Fibroblast of skin of abdomen (primary cell): ENCODE data around the gene NDUFA6. TPM values are rescaled to one million over a fixed set of nuclear protein-coding genes. Genes with fewer than 3 reads are reported as not detected.
A peak's percentile ranks its signal among the peaks of the same experiment; 100 is the strongest.
"Not testable (repeated sequence)": the region's sequence is repeated elsewhere in the genome, so short reads cannot be mapped to it uniquely, and the experiment has no call there.

Experiments
- DNase-seq: peaks from one replicate; pipeline ENCODE4 v3.0.0-alpha.2; 2013
- polyA plus RNA-seq, 2 experiments: library from polyadenylated mRNA; unstranded; fragments of 120-200 nt; gene quantifications; one replicate each; pipeline ENCODE4 v1.2.1, GENCODE V29; 2013; ENCODE audit not compliant: insufficient read length in 2 of 2

The NDUFA6 gene
- polyA plus RNA-seq (2013, experiment 1 of 2; ENCODE audit: insufficient read length) = 78.4 TPM
- polyA plus RNA-seq (2013, experiment 2 of 2; ENCODE audit: insufficient read length) = 82.1 TPM

DNA sequence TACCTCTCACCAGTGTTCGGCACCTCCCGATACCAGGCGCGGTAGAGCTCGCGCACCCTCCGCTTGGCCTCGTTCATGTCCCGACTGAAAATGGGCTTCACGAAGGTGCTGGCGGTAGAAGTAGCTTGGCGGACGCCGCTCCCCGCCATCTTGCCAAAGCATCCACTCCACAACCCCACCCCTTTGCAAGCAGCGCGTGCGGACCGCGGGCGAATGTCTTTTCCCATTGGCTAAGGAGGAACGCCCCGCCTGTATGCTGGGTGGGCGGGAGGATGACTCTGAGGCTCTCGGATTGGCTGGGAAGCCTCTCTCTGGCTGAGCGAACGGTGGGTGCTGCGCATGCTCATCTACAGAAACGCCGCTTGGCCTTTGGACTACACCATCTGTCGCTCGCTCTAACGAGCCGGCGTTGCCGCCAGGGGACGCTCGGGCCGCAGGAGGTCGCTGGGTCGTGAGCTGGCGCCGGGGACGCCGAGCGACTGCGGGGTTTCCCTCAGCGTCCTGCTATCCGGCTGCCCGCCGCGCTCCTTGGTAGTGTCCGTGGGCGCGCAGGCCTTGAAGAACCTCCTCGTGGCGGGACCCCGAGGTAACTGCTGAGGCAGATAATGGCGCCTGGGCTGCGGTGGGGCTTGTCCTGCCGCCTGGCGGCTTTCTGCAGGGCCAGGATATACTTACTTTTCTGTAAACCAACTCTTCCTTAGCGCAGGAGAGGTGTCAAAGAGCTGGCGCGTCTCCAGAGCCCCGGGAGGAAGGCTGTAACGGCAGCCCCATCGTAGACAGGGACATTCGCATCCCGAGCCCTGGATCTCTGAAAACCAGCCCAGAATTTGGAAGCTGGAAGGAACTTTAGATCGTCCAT, at the start of gene NDUFA6:
Gene NDUFA6 (minus strand): TSS at position 177 of the 859 bp plus-strand sequence. CDS start 28 bp downstream, at position 149.
- DNase-seq = peak; percentile 99

DNA sequence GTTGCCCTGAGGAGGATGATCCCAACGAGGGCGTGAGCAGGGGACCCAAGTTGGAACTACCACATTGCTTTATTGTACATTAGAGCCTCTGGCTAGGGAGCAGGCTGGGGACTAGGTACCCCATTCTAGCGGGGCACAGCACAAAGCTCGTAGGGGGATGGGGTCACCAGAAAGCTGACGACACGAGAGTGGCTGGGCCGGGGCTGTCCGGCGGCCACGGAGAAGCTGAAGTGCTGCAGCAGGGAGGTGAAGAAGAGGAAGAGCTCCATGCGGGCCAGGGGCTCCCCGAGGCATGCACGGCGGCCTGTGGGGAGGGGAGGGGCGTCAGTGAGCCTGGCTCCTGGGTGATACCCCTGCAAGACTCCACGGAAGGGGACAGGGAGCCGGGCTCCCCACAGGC, 49.6 kb upstream of the NDUFA6 start:
- DNase-seq = not testable (repeated sequence)

- DNase-seq = not testable (repeated sequence)
These were observed 48.9 kb upstream of the NDUFA6 start for GRCh38 chr22:42139508-42139907.

GRCh38 chr22:42138972-42139371, 48.4 kb upstream of the NDUFA6 start:
- DNase-seq = no peak

GRCh38 chr22:42138122-42138770, 47.7 kb upstream of the NDUFA6 start:
- no peak for DNase-seq

DNA sequence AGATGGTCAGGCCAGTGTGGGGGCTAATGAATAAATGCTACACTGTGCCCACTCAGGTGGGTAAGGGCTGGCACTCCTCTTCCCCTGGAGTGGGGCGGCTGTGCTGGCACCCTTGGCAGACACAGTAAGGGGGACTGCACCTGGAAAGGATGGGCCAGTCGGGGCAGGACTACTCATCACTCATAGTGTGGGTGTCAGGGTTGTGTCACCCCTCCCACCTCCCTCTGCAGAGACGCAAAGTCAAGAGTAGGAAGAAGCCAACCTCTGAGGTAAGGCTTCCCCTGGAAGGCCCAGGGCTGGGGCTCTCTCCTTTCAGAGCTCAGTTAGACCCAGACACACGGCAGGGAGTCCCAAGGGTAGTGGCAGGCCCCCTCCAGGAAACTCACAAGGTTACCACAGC, 45.1 kb upstream of the NDUFA6 start:
- not testable (repeated sequence) for DNase-seq

- no peak for DNase-seq
These were observed 43.8 kb upstream of the NDUFA6 start for GRCh38 chr22:42134100-42135020.

GRCh38 chr22:42132457-42132856, 41.9 kb upstream of the NDUFA6 start:
- no peak for DNase-seq

DNA sequence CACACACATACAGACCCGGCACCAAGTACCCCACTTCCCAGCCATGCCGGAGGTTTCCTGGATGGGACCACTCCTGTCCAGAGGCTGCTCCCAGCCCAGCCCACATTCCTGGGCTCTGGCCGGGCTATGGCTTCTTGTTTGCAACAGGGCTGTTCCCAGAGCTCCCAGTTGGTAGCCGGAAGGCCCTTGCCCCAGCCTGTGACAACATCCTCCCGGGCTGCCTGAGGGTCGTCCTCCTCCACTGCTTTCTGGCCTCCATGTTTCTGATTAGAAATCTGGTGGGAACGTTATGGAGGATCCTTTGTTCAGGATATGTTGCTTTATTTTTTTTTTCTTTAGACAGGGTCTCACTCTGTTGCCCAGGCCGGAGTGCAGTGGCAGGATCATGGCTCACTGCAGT, 41.0 kb upstream of the NDUFA6 start:
- no peak for DNase-seq

- DNase-seq = not testable (repeated sequence)
These were observed 40.3 kb upstream of the NDUFA6 start, which contains the start of gene CYP2D6 for GRCh38 chr22:42130639-42131431. Gene CYP2D6, minus strand, starts transcription at chr22:42130810. Its CDS starts 19 bp downstream, at chr22:42130791.

GRCh38 chr22:42130182-42130581, 39.6 kb upstream of the NDUFA6 start:
- not testable (repeated sequence) for DNase-seq

GRCh38 chr22:42128776-42129694, 38.5 kb upstream of the NDUFA6 start:
- DNase-seq = not testable (repeated sequence)

- DNase-seq = not testable (repeated sequence)
These were observed 37.4 kb upstream of the NDUFA6 start for GRCh38 chr22:42128007-42128406.

- no peak for DNase-seq
These were observed 37.0 kb upstream of the NDUFA6 start for GRCh38 chr22:42127606-42128005.

DNA sequence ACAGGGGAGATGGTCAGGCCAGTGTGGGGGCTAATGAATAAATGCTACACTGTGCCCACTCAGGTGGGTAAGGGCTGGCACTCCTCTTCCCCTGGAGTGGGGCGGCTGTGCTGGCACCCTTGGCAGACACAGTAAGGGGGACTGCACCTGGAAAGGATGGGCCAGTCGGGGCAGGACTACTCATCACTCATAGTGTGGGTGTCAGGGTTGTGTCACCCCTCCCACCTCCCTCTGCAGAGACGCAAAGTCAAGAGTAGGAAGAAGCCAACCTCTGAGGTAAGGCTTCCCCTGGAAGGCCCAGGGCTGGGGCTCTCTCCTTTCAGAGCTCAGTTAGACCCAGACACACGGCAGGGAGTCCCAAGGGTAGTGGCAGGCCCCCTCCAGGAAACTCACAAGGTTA, 33.0 kb upstream of the NDUFA6 start:
- not testable (repeated sequence) for DNase-seq

DNA sequence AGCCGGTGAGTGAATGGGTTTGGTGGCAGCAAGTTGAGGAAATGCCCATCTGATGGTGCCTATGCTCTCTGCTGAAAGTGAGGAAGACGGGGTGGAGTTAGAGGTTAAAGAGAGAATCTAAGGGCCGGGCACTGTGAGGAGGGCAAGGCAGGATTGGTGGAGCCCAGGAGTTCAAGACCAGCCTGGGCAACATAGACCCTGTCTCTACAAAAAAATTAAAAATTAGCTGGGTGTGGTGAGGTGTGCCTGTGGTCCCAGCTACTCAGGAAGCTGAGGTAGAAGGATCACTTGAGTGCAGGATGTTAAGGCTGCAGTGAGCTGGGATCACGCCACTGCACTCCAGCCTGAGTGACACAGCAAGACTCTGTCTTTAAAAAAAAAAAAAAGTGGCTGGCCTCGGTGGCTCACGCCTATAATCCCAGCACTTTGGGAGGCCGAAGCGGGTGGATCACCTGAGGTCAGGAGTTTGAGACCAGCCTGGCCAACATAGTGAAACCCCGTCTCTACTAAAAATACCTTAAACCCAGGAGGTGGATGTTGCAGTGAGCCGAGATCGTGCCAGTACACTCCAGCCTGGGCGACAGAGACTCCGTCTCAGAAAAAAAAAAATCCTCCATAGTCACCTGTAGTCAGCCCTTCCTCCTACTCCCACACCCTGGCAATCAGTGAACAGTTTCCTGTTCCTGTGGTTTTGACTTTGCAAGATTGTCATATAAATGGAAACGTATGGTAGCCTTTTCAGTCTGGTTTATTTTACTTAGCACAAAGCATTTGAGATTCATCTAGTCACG, 29.9 kb upstream of the NDUFA6 start:
- DNase-seq = not testable (repeated sequence)

DNA sequence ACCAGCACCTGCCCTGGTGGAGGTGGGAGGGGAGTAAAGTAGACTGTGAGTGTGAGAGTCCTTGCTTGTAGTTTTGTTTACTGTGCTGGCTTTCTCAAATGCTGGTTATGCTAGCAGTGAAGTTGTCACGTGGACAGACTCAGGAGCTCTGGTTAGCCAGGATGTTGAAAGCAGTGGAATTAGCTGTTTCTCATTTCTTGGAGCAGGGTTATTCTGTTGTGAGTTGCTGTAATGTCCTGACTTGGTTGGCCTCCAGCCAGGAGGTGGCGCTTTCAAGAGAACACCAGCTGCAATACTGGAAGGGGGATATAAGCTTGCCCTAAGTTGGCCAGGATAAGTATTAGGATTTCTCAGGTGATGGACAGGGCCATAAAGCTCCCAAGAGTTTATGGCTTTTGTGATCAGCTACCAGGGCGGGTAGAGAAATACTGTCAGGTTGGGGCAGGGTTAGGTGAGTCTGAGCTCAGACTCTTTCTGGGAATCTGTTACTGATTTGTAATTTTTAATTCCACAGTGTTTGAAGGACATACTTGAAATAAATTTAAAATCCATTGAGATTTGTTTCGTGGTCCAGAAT, 26.4 kb upstream of the NDUFA6 start:
- DNase-seq = no peak

- not testable (repeated sequence) for DNase-seq
These were observed 24.9 kb upstream of the NDUFA6 start for GRCh38 chr22:42115420-42115830.

DNA sequence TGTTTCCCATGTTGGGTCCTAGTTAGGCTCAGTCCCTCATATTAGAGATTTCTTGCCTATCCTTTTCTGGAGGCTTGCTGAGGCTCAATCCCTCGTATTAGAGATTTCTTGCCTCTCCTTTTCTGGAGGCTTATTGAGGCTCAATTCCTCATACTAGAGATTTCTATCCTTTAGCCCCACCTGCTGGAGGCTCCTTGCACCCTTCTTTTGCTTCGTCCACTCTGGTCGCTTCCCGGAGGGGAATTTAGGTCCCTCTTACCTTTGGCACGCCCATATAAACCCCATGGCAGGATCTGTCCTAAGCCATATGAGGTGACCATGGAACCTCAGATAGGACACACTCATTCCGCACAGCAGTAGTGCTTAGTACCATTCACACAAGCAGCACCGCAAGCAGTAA, 24.1 kb upstream of the NDUFA6 start:
- no peak for DNase-seq
